HL-60 (cell line): ENCODE results near the gene PIP5KL1.

Experiments
- DNase-seq, 2 experiments: peaks; one replicate each; pipeline ENCODE4 v3.0.0-alpha.2; 2010 to 2020; ENCODE audit warnings: low read depth in 1 of 2, low spot score in 1 of 2
- H3K27ac ChIP-seq: fragments of 250-450 bp; sonication (Bioruptor Pico); replicated peaks from 2 replicates; pipeline ENCODE4 v1.5.1; 2020; ENCODE audit warnings: mild to moderate bottlenecking, moderate library complexity
- H3K27me3 ChIP-seq: fragments of 250-450 bp; sonication (Bioruptor Pico); 2 replicates; pipeline ENCODE4 v1.5.1; 2021; ENCODE audit warnings: mild to moderate bottlenecking, moderate library complexity; ENCODE audit not compliant: insufficient read depth, poor library complexity, severe bottlenecking
- H3K4me3 ChIP-seq: replicated peaks from 2 replicates; pipeline ENCODE4 v1.5.1; 2011; ENCODE audit warnings: mild to moderate bottlenecking, control low read depth, low read length; ENCODE audit not compliant: insufficient read depth
- CTCF ChIP-seq: IDR thresholded peaks from one replicate; pipeline ENCODE4 v1.5.1; 2011; ENCODE audit warnings: low read length, control low read depth, inconsistent platforms; ENCODE audit not compliant: insufficient read depth
- GABPA ChIP-seq: IDR thresholded peaks from 2 replicates; pipeline ENCODE4 v1.6.1; 2012; ENCODE audit warnings: low read depth
- POLR2AphosphoS5 ChIP-seq: IDR thresholded peaks from 2 replicates; pipeline ENCODE4 v1.6.1; 2012; ENCODE audit warnings: low read depth
- REST ChIP-seq: IDR thresholded peaks from 2 replicates; pipeline ENCODE4 v1.6.1; 2012; ENCODE audit warnings: low read depth; ENCODE audit not compliant: insufficient replicate concordance
- SPI1 ChIP-seq: IDR thresholded peaks from 2 replicates; pipeline ENCODE4 v1.6.1; 2012; ENCODE audit warnings: low read depth, mild to moderate bottlenecking, borderline replicate concordance

PIP5KL1 gene

GRCh38 chr9:127903557-127904475 is 26.8 kb downstream of the PIP5KL1 start:
- peak in 1 of 2 experiments; percentile 23 for DNase-seq
- Histone ChIP-seq H3K27me3 (no peaks in the 10 kb centered on the region), H3K4me3 (no peak overlapping the region), H3K27ac (peak overlapping the region; percentile 77)
- no peak for TF ChIP-seq SPI1
- TF ChIP-seq GABPA, result no peak
- no peak for TF ChIP-seq CTCF
- no peak for TF ChIP-seq REST
- no peak for TF ChIP-seq POLR2AphosphoS5

- Histone ChIP-seq H3K27me3 (no peaks in the 10 kb centered on the region), H3K4me3 (peak within 1 kb of the TSS; percentile 80), H3K27ac (peak within 1 kb of the TSS; percentile 9; the same call in 1 of the 2 replicates)
- DNase-seq, result peak; percentile 41 to 59
- peak; percentile 39; the same call in 1 of the 2 replicates for TF ChIP-seq GABPA
- no peak for TF ChIP-seq POLR2AphosphoS5
Measured at GRCh38 chr9:127899128-127899943, 31.2 kb downstream of the PIP5KL1 start, which contains the start of gene ST6GALNAC6. Gene ST6GALNAC6 (minus strand): TSS chr9:127899603. CDS start chr9:127897981, 1,622 bp downstream.

- Histone ChIP-seq H3K4me3 (peak overlapping the region; percentile 80), H3K27ac (no peak overlapping the region), H3K27me3 (no peaks in the 10 kb centered on the region)
- no peak for DNase-seq
- TF ChIP-seq CTCF (no peak), POLR2AphosphoS5 (no peak), REST (no peak), GABPA (no peak), SPI1 (no peak)
Measured at GRCh38 chr9:127898433-127899127, 32.0 kb downstream of the PIP5KL1 start.
